Measurements from ENCODE around the gene PSMC6. TPM values are rescaled to one million over a fixed set of nuclear protein-coding genes. Genes with fewer than 3 reads are reported as not detected.
A peak's percentile ranks its signal among the peaks of the same experiment; 100 is the strongest.

Gene PSMC6
- total RNA-seq, 1 donor from 2014 or later: 98.2 TPM

DNA sequence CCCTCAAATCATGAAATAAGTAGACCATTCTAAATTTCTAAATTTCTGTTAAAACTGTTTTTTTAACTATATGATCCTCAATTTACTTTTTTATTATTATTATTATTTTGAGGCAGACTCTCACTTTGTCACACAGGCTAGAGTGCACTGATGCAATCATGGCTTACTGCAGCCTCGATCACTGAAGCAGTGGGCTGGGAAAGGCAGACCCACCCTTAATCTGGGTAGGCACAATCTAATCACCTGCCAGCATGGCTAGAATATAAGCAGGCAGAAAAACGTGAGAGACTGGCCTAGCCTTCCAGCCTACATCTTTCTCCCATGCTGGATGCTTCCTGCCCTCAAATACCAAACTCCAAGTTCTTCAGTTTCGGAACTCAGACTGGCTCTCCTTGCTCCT, 14.0 kb upstream of the PSMC6 start:
- DNase-seq (ENCODE audit: low read depth): no peak
- Histone ChIP-seq H3K4me3 (ENCODE audit: low read depth, low read length) (no peak overlapping the region), H3K36me3 (ENCODE audit: control insufficient read depth, insufficient read depth, low read length) (no peaks in the 10 kb centered on the region), H3K27me3 (ENCODE audit: control insufficient read depth, insufficient read depth, low read length) (no peaks in the 10 kb centered on the region)
- TF ChIP-seq, protein P1, sequence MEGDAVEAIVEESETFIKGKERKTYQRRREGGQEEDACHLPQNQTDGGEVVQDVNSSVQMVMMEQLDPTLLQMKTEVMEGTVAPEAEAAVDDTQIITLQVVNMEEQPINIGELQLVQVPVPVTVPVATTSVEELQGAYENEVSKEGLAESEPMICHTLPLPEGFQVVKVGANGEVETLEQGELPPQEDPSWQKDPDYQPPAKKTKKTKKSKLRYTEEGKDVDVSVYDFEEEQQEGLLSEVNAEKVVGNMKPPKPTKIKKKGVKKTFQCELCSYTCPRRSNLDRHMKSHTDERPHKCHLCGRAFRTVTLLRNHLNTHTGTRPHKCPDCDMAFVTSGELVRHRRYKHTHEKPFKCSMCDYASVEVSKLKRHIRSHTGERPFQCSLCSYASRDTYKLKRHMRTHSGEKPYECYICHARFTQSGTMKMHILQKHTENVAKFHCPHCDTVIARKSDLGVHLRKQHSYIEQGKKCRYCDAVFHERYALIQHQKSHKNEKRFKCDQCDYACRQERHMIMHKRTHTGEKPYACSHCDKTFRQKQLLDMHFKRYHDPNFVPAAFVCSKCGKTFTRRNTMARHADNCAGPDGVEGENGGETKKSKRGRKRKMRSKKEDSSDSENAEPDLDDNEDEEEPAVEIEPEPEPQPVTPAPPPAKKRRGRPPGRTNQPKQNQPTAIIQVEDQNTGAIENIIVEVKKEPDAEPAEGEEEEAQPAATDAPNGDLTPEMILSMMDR (IDR thresholded peaks at IDR 0.05; ENCODE audit: insufficient read depth, low read length, poor library complexity, severe bottlenecking): no peak

DNA sequence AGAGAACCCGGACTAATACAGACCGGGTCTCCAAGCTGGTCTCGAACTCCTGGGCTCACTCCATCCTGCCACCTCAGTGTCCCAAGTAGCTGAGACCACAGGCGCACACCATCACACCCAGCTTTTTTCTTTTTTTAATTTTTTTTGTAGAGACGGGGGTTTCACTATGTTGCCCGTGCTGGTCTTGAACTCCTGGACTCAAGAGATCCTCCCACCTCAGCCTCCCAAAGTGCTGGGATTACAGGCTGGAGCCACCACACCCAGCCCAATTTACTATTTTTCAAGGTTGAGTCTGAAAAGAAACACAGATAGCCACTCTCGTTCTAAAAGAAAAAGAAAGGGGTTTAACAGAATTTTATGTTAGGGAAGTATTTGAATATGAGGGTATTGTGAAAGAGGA, 13.5 kb upstream of the PSMC6 start:
- DNase-seq (ENCODE audit: low read depth): no peak
- TF ChIP-seq, protein P1 (IDR thresholded peaks at IDR 0.05; ENCODE audit: insufficient read depth, low read length, poor library complexity, severe bottlenecking): no peak
- no peaks in the 10 kb centered on the region for H3K27me3 ChIP-seq (ENCODE audit: control insufficient read depth, insufficient read depth, low read length)
- no peak overlapping the region for H3K4me3 ChIP-seq (ENCODE audit: low read depth, low read length)
- no peaks in the 10 kb centered on the region for H3K36me3 ChIP-seq (ENCODE audit: control insufficient read depth, insufficient read depth, low read length)

DNA sequence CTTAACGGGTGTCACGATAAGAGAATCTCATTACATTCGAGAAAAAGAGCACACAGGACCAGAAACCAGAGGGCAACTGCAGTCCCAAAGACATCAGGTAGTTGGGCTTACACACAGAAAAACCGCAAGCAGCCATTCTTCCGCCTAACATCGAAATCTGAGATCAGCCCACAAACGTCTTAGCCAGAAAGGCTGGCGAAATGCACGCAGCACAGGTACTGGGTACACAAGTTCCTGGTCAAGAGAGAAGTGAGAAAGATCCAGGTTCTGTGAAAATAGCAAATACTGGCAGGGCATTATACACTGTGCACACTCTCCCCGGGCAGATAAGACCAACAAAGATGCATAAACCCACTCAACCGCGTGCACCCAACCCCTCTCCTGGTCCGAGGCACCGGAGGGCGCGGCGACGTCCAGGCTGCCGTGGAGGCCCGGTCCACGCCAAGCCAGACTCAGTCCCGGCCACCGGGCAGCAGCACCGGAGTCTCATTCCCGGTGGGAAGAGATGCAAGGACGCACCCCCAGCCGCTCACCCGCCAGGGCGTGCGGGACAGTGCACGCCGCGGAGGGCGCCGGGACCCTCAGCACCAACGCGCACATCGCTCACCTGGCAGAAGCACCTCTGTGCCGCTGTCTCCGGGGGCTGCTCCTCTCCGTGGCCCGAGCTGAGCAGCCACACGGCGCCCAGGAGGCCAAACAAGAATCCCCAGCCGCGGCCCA, 12.1 kb upstream of the PSMC6 start:
- no peaks in the 10 kb centered on the region for H3K36me3 ChIP-seq (ENCODE audit: control insufficient read depth, insufficient read depth, low read length)
- peak overlapping the region; percentile 98 for H3K4me3 ChIP-seq (ENCODE audit: low read depth, low read length)
- H3K27me3 ChIP-seq (ENCODE audit: control insufficient read depth, insufficient read depth, low read length): no peaks in the 10 kb centered on the region
- peak; percentile 32 for DNase-seq (ENCODE audit: low read depth)
- TF ChIP-seq, protein P1 (IDR thresholded peaks at IDR 0.05; ENCODE audit: insufficient read depth, low read length, poor library complexity, severe bottlenecking): no peak

- peak within 1 kb of the TSS; percentile 98 for H3K4me3 ChIP-seq (ENCODE audit: low read depth, low read length)
- peak; percentile 26 for DNase-seq (ENCODE audit: low read depth)
- TF ChIP-seq, protein P1 (IDR thresholded peaks at IDR 0.05; ENCODE audit: insufficient read depth, low read length, poor library complexity, severe bottlenecking): no peak
- no peaks in the 10 kb centered on the region for H3K36me3 ChIP-seq (ENCODE audit: control insufficient read depth, insufficient read depth, low read length)
- no peaks in the 10 kb centered on the region for H3K27me3 ChIP-seq (ENCODE audit: control insufficient read depth, insufficient read depth, low read length)
Measured at GRCh38 chr14:52695481-52696091, 11.4 kb upstream of the PSMC6 start, which contains the start of gene ERO1A. TSS of gene ERO1A (minus strand) at chr14:52695558. CDS start at chr14:52695481, 77 bp downstream.

GRCh38 chr14:52700701-52701172, 6.3 kb upstream of the PSMC6 start:
- Histone ChIP-seq H3K4me3 (ENCODE audit: low read depth, low read length) (no peak overlapping the region), H3K36me3 (ENCODE audit: control insufficient read depth, insufficient read depth, low read length) (no peaks in the 10 kb centered on the region), H3K27me3 (ENCODE audit: control insufficient read depth, insufficient read depth, low read length) (no peaks in the 10 kb centered on the region)
- TF ChIP-seq, protein P1 (IDR thresholded peaks at IDR 0.05; ENCODE audit: insufficient read depth, low read length, poor library complexity, severe bottlenecking): no peak
- peak; percentile 7 for DNase-seq (ENCODE audit: low read depth)

Data from kidney epithelial cell (primary cell).